Measurements from ENCODE around the gene NFIL3. TPM values are rescaled to one million over a fixed set of nuclear protein-coding genes. Genes with fewer than 3 reads are reported as not detected.

Gene NFIL3
- total RNA-seq, 1 donor from 2014 or later, result 54.1 TPM

DNA sequence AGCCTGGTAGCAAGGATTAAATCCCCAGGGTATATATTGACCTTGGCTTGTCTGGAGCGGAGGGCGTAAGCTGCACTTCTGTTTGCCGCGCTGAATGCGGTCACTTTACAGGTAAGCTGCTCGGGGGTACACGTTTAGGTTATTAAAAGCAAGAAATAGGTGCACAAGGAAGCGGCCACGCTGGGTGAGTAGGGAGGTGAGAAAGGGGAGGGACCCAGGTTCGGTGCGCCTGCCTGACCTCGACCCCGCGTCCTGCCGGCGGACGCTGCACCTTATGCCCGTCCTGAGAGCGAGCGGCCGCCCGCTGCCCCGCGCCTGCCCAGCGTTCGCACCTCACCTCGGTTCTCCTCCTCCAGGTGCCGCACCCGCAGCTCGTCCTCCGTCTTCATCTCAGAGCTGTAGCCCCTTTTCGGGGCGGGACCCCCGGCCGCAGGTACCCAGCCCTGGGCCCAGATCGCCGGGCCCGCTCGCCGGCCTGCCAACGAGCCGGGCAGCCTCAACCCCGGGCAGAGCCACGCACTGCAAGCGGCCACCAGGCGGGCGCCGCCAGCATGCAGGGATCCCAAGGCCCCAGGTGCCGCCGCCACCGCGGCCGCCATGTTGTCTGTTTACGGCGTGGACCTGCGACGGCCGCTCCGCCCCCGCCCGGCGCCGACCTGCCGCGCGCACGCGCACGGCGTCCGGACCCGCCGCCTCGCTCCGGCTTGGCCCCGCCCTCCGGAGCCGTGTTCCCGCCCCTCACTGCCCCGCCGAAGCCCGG lies 62.2 kb downstream of the NFIL3 start, which contains the start of gene AUH:
AUH (minus strand) TSS at position 628 of the 760 bp plus-strand sequence; CDS start at position 599, 29 bp downstream.
- intact Hi-C loops (cut with micrococcal nuclease), result loop anchor here (1.0 to 5.0 kb wide), 4 partner anchors 58 to 259 kb away; no protein-coding TSS in a partner anchor

DNA sequence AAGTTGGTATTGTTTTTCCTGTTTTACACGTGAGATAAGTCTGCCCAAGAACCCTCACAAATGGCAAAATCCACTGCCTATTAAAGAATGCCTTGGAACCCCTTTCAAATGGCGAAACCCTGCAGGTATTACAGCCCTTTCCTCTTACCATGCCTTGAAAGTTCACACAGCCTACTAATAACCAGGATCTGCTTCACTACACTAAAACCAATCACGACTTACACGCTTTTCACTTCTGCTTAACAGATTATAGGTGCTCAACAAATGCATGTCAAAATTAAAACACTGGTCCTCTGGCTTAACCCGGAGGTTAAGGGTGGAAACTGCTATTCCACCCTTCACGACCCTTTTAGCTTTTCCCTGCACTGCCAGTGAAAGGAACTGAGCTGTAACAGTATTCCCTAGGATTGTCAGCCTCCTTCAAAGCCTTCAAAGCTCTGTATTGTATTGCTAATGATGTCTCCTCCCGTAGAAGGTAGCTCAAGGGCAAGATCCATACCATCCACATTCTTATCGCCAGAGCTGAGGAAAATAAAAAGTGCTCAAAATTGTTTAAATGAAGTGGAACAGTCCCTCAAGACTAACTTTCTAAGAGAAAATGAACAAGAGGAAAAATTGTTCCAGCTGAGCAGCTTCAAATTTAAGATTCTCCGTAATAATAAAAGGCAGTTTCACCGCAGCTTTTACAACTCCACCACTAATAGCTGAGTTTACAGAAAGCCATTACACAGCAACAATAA lies 62.9 kb downstream of the NFIL3 start:
- intact Hi-C loops (cut with micrococcal nuclease), result loop anchor here (1.0 to 5.0 kb wide), 5 partner anchors 35 to 258 kb away; no protein-coding TSS in a partner anchor

DNA sequence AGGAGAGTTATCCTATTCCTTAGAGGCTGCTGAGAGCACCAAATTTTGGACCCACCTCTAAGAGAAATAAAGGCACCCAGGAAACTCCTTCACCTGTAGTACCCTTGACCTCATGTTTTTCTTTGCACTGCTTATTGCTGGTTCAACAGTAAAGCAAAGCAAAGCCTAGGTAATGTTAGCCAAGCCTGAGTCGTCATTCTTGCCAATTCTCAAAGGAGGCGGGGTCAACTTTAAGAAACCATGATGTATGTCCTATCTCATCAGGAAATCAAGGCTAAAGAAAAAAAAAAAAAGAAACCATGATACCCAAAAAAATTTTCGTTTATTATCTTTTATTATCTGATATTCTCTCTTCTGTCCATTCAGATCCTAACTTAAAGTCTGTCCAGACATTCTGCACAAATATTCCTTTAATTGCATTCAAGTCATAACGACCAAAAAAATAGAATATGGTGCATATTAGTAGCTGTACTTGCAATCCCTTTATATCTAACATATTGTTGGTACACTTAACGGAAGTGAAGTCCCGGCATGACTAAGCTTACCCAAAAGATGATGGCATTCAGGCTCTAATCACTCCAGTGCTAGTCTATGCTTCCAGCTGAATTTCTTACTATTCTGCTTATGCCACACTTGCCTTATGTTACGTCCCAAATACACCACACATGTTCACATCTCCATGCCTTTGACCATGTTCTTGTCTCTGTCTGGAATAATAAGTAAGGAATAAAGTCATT lies 63.7 kb downstream of the NFIL3 start:
- intact Hi-C loops (cut with micrococcal nuclease), result loop anchor here (1.0 to 5.0 kb wide), 9 partner anchors 9 to 323 kb away; no protein-coding TSS in a partner anchor

DNA sequence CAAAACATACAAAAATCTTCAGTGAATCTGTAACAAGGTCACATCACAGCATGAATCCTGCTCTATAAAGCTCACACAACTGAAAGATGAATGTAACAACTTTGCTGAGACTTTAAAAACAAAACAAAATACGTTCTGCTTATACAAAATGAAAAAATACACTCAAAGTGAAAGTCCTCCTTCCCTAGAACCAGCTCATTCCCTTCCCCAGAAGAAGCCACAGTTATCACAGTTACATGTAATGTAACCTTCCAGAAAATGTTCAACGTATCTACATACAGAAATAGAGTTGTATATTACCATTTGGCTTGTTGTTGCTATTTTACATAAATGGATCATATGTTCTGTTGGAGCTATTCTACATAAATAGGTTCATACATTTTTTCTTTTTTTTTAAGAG lies 64.5 kb downstream of the NFIL3 start:
- intact Hi-C loops (cut with micrococcal nuclease), result loop anchor here (1.0 to 5.0 kb wide), 5 partner anchors 8 to 322 kb away; no protein-coding TSS in a partner anchor

Other genes with a start within 250 kb of the NFIL3 start
- gene AUH, start 61.9 kb downstream of the NFIL3 start, total RNA-seq, result 27.6 and 30.6 TPM in 2 replicates

All from T-helper 2 cell treated with Interferon-gamma antibody and Interleukin-4, amounts not matched to agents 100 ng/mL and 5 ng/mL, for 36 hours (primary cell).